ENCODE results near the gene ACACB. TPM values are rescaled to one million over a fixed set of nuclear protein-coding genes. Genes with fewer than 3 reads are reported as not detected.

ACACB gene
- total and polyA plus RNA-seq, 7 donors = 5.3 to 295 (median 116) TPM

GRCh38 chr12:109294286-109294796 lies 178.0 kb downstream of the ACACB start:
- Histone ChIP-seq H3K27me3 (no peaks in the 10 kb centered on the region), H3K36me3 (no peaks in the 10 kb centered on the region), H3K4me3 (no peak overlapping the region), H3K27ac (no peak overlapping the region), H3K4me1 (peaks cover 0 to 18% (median 16%) of the 10 kb centered on the region in 4 donors), H3K9me3 (no peaks in the 10 kb centered on the region)
- 75 to 83% methylated on average over 5 of the region's 5 CpGs for WGBS, 2 donors
- peak; percentile 32 for DNase-seq
- no peak for TF ChIP-seq POLR2AphosphoS5 (IDR thresholded peaks at IDR 0.05)
- no peak for TF ChIP-seq POLR2A (IDR thresholded peaks at IDR 0.05)
- TF ChIP-seq CTCF (IDR thresholded peaks at IDR 0.05) = no peak
- no peak for TF ChIP-seq EP300 (IDR thresholded peaks at IDR 0.05)
- intact Hi-C loops (cut with DNase I) = no loop called here

- Histone ChIP-seq H3K4me3 (no peak overlapping the region), H3K36me3 (no peaks in the 10 kb centered on the region), H3K9me3 (no peaks in the 10 kb centered on the region), H3K4me1 (peaks cover 0 to 14% (median 13%) of the 10 kb centered on the region in 4 donors), H3K27me3 (no peaks in the 10 kb centered on the region), H3K27ac (no peak overlapping the region)
- WGBS, 2 donors = 80 to 82% methylated on average over 13 of the region's 13 CpGs
- DNase-seq = peak; percentile 45
- TF ChIP-seq POLR2A (IDR thresholded peaks at IDR 0.05) (no peak), CTCF (IDR thresholded peaks at IDR 0.05) (no peak), EP300 (IDR thresholded peaks at IDR 0.05) (no peak), POLR2AphosphoS5 (IDR thresholded peaks at IDR 0.05) (no peak)
- intact Hi-C loops (cut with DNase I) = no loop called here
Observed at GRCh38 chr12:109295764-109296425, 179.5 kb downstream of the ACACB start.

- H3K27me3 ChIP-seq = no peaks in the 10 kb centered on the region
Observed at GRCh38 chr12:109296431-109296830, 180.0 kb downstream of the ACACB start.

GRCh38 chr12:109299849-109300248 lies 183.5 kb downstream of the ACACB start:
- no peak for TF ChIP-seq CTCF (IDR thresholded peaks at IDR 0.05)
- no peak for TF ChIP-seq POLR2A (IDR thresholded peaks at IDR 0.05)
- no peak for TF ChIP-seq EP300 (IDR thresholded peaks at IDR 0.05)
- no peak for TF ChIP-seq POLR2AphosphoS5 (IDR thresholded peaks at IDR 0.05)
- Histone ChIP-seq H3K27ac (no peak overlapping the region), H3K36me3 (no peaks in the 10 kb centered on the region), H3K4me3 (no peak overlapping the region), H3K9me3 (no peaks in the 10 kb centered on the region), H3K27me3 (no peaks in the 10 kb centered on the region), H3K4me1 (no peaks in the 10 kb centered on the region)
- DNase-seq = no peak
- intact Hi-C loops (cut with DNase I) = no loop called here
- WGBS, 2 donors = 86 to 90% methylated on average over 7 of the region's 7 CpGs

More at GRCh38 chr12:109296431-109296830, 180.0 kb downstream of the ACACB start:
- DNase-seq = peak; percentile 39
- Histone ChIP-seq H3K9me3 (no peaks in the 10 kb centered on the region), H3K27ac (no peak overlapping the region), H3K4me3 (no peak overlapping the region), H3K4me1 (peaks cover 0 to 9% (median 7%) of the 10 kb centered on the region in 4 donors), H3K36me3 (no peaks in the 10 kb centered on the region)
- intact Hi-C loops (cut with DNase I) = no loop called here
- no peak for TF ChIP-seq POLR2A (IDR thresholded peaks at IDR 0.05)
- no peak for TF ChIP-seq EP300 (IDR thresholded peaks at IDR 0.05)
- no peak for TF ChIP-seq CTCF (IDR thresholded peaks at IDR 0.05)
- no peak for TF ChIP-seq POLR2AphosphoS5 (IDR thresholded peaks at IDR 0.05)
- 67 to 73% methylated on average over 3 of the region's 3 CpGs for WGBS, 2 donors
